ENCODE results near the gene GRIK4.

DNA sequence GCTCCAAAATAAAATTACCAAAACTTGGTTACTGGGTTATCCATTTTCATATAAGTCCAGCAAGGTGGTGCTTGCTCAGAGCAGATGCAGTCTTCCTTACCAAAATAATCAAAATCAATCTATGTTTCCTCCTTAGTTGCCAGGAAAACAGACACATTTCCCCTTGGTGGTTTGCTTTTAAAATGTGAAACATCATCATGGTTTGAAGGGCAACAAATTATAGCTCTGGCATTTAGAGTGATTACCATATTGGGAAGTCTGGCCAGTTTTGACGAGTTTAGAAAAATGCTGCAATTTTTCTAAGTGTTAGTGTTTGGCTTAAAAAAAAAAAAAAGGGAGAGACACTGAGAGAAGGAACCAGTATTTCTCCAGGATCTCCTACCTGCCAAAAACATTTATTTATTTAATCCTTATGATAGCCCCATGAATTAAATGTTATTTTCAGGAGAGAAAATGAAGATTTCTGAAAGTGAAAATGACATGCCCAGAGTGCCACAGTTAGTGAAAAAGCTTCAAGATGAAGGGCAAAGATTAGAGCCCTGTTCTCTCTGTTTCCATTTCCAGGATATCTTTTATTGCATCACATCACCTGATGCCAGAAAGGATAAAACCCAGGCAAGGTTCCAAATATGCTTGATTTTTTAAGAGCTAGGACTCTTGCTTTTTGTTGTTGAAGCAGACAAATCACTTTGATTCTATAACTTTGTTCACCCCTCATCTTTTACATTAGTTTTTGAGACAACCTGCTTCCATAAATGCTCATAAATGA, 482.7 kb downstream of the GRIK4 start:
- TF ChIP-seq EZH2phosphoT487 (IDR thresholded peaks at IDR 0.05; ENCODE audit: borderline replicate concordance, low read depth, low read length), result no peak
- TF ChIP-seq, protein P1, sequence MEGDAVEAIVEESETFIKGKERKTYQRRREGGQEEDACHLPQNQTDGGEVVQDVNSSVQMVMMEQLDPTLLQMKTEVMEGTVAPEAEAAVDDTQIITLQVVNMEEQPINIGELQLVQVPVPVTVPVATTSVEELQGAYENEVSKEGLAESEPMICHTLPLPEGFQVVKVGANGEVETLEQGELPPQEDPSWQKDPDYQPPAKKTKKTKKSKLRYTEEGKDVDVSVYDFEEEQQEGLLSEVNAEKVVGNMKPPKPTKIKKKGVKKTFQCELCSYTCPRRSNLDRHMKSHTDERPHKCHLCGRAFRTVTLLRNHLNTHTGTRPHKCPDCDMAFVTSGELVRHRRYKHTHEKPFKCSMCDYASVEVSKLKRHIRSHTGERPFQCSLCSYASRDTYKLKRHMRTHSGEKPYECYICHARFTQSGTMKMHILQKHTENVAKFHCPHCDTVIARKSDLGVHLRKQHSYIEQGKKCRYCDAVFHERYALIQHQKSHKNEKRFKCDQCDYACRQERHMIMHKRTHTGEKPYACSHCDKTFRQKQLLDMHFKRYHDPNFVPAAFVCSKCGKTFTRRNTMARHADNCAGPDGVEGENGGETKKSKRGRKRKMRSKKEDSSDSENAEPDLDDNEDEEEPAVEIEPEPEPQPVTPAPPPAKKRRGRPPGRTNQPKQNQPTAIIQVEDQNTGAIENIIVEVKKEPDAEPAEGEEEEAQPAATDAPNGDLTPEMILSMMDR (conservative IDR thresholded peaks at IDR 0.05; ENCODE audit: low read length), result no peak

All from OCI-LY7 (cell line).